Sciatic nerve (tissue), 2 donors: ENCODE results near the gene TSPOAP1. TPM values are rescaled to one million over a fixed set of nuclear protein-coding genes. Genes with fewer than 3 reads are reported as not detected.

Experiments
- ATAC-seq: fragments of 200-7000 bp; cut with Tn5 transposase; one replicate; pipeline ENCODE4 v1.9.1; 2020; ENCODE audit warnings: mild to moderate bottlenecking, moderate library complexity
- DNase-seq: peaks from one replicate; pipeline ENCODE4 v3.0.0-alpha.2; 2020; ENCODE audit warnings: low spot score
- intact Hi-C: fragments of 100-400 bp; cut with DNase I; formaldehyde crosslinking; loops from one replicate; pipeline ENCODE4 v1.14.2; 2022
- total RNA-seq: library from RNA; stranded (reverse); fragmentation: NEBNext Ultra II Directional; extraction: Animal tissue kit (Norgen Biotek cat#: 25700); gene quantifications from one replicate; pipeline ENCODE4 v1.2.1, GENCODE V29; 2021
- donor health status: DM: no; HTN: no; CAD: no.
- donor health status: DM: no; HTN: no; CAD: no.

TSPOAP1 gene
- total RNA-seq, 1 donor from 2014 or later, result 17.8 TPM

GRCh38 chr17:58289869-58290268 is 38.7 kb downstream of the TSPOAP1 start:
- DNase-seq (no peak), ATAC-seq (no peak)
- intact Hi-C loops, result no loop called here

GRCh38 chr17:58285422-58285810 is 43.2 kb downstream of the TSPOAP1 start:
- intact Hi-C loops, result no loop called here
- no peak for ATAC-seq
- no peak for DNase-seq

- intact Hi-C loops, result no loop called here
- DNase-seq (no peak), ATAC-seq (no peak)
Observed at GRCh38 chr17:58284613-58285421, 43.8 kb downstream of the TSPOAP1 start.

GRCh38 chr17:58283674-58284612 is 44.7 kb downstream of the TSPOAP1 start:
- no peak for DNase-seq
- intact Hi-C loops, result no loop called here
- ATAC-seq, result no peak

- ATAC-seq, result no peak
- intact Hi-C loops, result no loop called here
- DNase-seq, result no peak
Observed at GRCh38 chr17:58282442-58282841, 46.2 kb downstream of the TSPOAP1 start.

- ATAC-seq (no peak), DNase-seq (no peak)
- intact Hi-C loops, result no loop called here
Observed at GRCh38 chr17:58281511-58282011, 47.0 kb downstream of the TSPOAP1 start.

- ATAC-seq (no peak), DNase-seq (no peak)
- intact Hi-C loops, result no loop called here
Observed at GRCh38 chr17:58280480-58281217, 47.9 kb downstream of the TSPOAP1 start, which contains the start of gene MPO. Gene MPO (minus strand): TSS chr17:58280935. CDS start chr17:58280758, 177 bp downstream.

- ATAC-seq, result no peak
- intact Hi-C loops, result no loop called here
- no peak for DNase-seq
Observed at GRCh38 chr17:58279736-58280479, 48.7 kb downstream of the TSPOAP1 start.

GRCh38 chr17:58279016-58279711 is 49.4 kb downstream of the TSPOAP1 start:
- no peak for DNase-seq

GRCh38 chr17:58278661-58279015 is 50.0 kb downstream of the TSPOAP1 start:
- DNase-seq (no peak), ATAC-seq (peak; percentile 15)
- intact Hi-C loops, result no loop called here

More at GRCh38 chr17:58279016-58279711, 49.4 kb downstream of the TSPOAP1 start:
- intact Hi-C loops, result no loop called here
- ATAC-seq, result peak; percentile 53

GRCh38 chr17:58277802-58278595 is 50.6 kb downstream of the TSPOAP1 start:
- no peak for DNase-seq
- no peak for ATAC-seq
- intact Hi-C loops, result no loop called here

- DNase-seq (no peak), ATAC-seq (no peak)
- intact Hi-C loops, result no loop called here
Observed at GRCh38 chr17:58277107-58277801, 51.3 kb downstream of the TSPOAP1 start.

GRCh38 chr17:58276423-58276822 is 52.2 kb downstream of the TSPOAP1 start:
- intact Hi-C loops, result no loop called here
- ATAC-seq, result no peak
- DNase-seq, result no peak

- ATAC-seq (no peak), DNase-seq (no peak)
- intact Hi-C loops, result no loop called here
Observed at GRCh38 chr17:58275417-58275816, 53.2 kb downstream of the TSPOAP1 start.

- ATAC-seq (no peak), DNase-seq (no peak)
- intact Hi-C loops, result no loop called here
Observed at GRCh38 chr17:58273453-58274104, 55.0 kb downstream of the TSPOAP1 start.
